ENCODE data around the gene PRPSAP2. TPM values are rescaled to one million over a fixed set of nuclear protein-coding genes. Genes with fewer than 3 reads are reported as not detected.

PRPSAP2 gene
- polyA plus RNA-seq, 4 donors: 30.2 to 43.2 (median 30.6) TPM

DNA sequence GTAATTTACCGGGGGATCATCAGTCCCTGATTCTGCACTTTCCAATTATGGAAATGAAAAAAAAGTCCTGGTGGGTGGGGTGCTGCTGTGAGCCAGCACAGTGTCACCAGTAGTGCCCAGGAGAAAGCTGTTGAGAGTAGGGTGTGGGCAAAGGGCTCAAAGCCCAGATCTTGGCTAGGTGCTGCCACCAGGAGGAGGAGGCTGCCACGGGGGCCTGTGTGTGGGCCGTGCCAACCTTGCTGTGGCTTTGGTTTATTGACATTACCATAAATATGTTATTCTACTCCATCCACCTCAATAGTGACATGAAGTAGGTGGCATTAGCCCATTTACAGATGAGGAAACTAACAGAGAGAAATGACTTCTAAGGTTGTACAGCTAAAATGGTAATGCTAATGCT, 6.7 kb upstream of the PRPSAP2 start:
- no peak overlapping the region for H3K27ac ChIP-seq (ENCODE audit: low read depth in 1 of 3, low read length in 2 of 3)
- FAIRE-seq (no peak), DNase-seq (no peak)
- H3K4me1 ChIP-seq (ENCODE audit: control insufficient read depth in 3 of 3, insufficient read depth in 2 of 3, low read depth in 1 of 3, low read length in 2 of 3): peaks cover 0 to 8% (median 0%) of the 10 kb centered on the region in 3 donors
- H3K4me3 ChIP-seq (ENCODE audit: low read depth in 1 of 3, low read length in 3 of 3): no peak overlapping the region
- no peaks in the 10 kb centered on the region for H3K9me3 ChIP-seq (ENCODE audit: control insufficient read depth in 2 of 2, insufficient read depth in 1 of 2, low read depth in 1 of 2, low read length in 1 of 2)
- 37 to 70% (median 48%) methylated on average over 3 of the region's 3 CpGs for WGBS, 3 donors
- H3K27me3 ChIP-seq (ENCODE audit: control insufficient read depth in 3 of 3, insufficient read depth in 3 of 3, low read length in 3 of 3): no peaks in the 10 kb centered on the region
- H3K36me3 ChIP-seq (ENCODE audit: control insufficient read depth in 3 of 3, insufficient read depth in 2 of 3, low read depth in 1 of 3, low read length in 3 of 3): no peaks in the 10 kb centered on the region

DNA sequence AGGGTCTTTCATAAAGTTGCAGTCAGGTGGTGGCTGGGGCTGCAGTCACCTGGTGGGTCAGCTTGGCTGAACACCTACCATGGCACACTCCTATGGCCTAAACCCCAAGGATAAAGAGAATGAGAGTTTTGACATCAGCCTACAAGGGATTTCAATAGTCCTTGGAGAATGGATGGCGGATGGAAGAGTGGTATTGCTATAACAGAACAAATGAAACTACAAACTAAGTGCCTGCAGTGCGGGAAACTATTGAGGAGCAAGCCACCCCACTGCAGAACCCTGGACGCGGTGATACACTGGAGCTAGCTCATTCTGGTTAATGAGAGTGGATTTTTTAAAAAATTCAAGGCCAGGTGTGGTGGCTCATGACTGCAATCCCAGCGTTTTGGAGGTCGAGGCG, 3.0 kb upstream of the PRPSAP2 start:
- WGBS, 3 donors: 86 to 96% (median 94%) methylated on average over 7 of the region's 7 CpGs
- Histone ChIP-seq H3K36me3 (ENCODE audit: control insufficient read depth in 3 of 3, insufficient read depth in 2 of 3, low read depth in 1 of 3, low read length in 3 of 3) (no peaks in the 10 kb centered on the region), H3K27me3 (ENCODE audit: control insufficient read depth in 3 of 3, insufficient read depth in 3 of 3, low read length in 3 of 3) (no peaks in the 10 kb centered on the region), H3K4me3 (ENCODE audit: low read depth in 1 of 3, low read length in 3 of 3) (no peak overlapping the region), H3K27ac (ENCODE audit: low read depth in 1 of 3, low read length in 2 of 3) (no peak overlapping the region), H3K9me3 (ENCODE audit: control insufficient read depth in 2 of 2, insufficient read depth in 1 of 2, low read depth in 1 of 2, low read length in 1 of 2) (no peaks in the 10 kb centered on the region), H3K4me1 (ENCODE audit: control insufficient read depth in 3 of 3, insufficient read depth in 2 of 3, low read depth in 1 of 3, low read length in 2 of 3) (peaks cover 0 to 11% (median 0%) of the 10 kb centered on the region in 3 donors)
- DNase-seq (no peak), FAIRE-seq (no peak)

DNA sequence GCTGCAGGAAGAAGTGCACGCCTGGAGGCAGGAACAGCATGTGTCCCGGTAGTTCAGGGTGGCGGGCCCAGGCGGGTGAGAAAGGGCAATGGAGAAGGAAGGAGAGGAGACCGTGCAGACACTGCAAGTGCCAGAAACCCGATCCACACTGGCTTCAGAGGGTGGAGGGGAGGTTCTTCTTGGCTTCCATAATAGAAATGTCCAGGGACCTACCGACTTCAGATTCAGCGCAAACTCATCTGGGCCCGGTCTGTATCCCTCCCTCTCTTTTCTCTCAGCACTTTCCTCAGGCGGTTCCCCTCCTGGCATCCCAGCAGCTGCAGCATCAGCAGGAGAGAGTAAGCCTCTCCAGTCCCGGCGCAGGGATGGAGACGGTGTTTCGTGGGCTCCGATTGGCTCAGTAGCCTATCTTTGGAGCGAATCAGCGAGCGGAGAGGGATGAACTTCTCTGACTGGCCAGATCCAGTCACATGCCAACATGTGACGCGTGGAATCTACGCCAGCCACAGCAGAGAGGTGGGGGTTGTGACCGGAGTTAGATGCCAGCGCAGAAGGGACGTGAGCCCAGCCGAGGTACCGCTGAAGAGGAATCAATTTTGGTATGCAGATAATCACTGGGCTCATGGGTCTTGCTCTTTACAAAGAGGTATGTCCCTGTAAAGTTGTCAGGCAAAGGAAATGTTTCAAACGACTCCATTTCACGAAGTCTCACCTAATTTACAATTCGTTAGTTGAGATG, 1.9 kb upstream of the PRPSAP2 start:
- peaks cover 0 to 11% (median 2%) of the 10 kb centered on the region in 3 donors for H3K4me1 ChIP-seq (ENCODE audit: control insufficient read depth in 3 of 3, insufficient read depth in 2 of 3, low read depth in 1 of 3, low read length in 2 of 3)
- DNase-seq: peak; percentile 95 to 98
- 0 to 1% (median 0%) methylated on average over 29 of the region's 29 CpGs for WGBS, 3 donors
- no peaks in the 10 kb centered on the region for H3K9me3 ChIP-seq (ENCODE audit: control insufficient read depth in 2 of 2, insufficient read depth in 1 of 2, low read depth in 1 of 2, low read length in 1 of 2)
- peak overlapping the region in 2 of 3 donors; percentile 62 to 79 for H3K27ac ChIP-seq (ENCODE audit: low read depth in 1 of 3, low read length in 2 of 3)
- no peak for FAIRE-seq
- H3K4me3 ChIP-seq (ENCODE audit: low read depth in 1 of 3, low read length in 3 of 3): peak overlapping the region in 2 of 3 donors; percentile 52 to 60
- no peaks in the 10 kb centered on the region for H3K36me3 ChIP-seq (ENCODE audit: control insufficient read depth in 3 of 3, insufficient read depth in 2 of 3, low read depth in 1 of 3, low read length in 3 of 3)
- H3K27me3 ChIP-seq (ENCODE audit: control insufficient read depth in 3 of 3, insufficient read depth in 3 of 3, low read length in 3 of 3): no peaks in the 10 kb centered on the region

DNA sequence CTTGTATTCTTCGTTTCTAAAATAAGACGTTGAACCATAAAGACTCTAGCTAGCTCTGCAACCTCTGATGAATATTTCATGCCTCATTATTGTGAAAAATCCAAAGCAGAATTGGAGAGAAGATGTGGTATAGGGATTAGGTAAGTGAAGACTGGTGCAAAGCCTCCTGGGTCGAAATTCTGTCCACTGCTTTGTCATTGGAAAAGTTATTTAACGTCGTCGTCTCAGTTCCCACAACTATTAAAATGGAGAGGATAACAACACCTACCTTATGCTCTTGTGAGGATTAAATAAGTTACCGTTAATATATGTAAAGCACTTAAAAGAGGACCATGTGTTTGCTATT, 1.4 kb upstream of the PRPSAP2 start:
- H3K27me3 ChIP-seq (ENCODE audit: control insufficient read depth in 3 of 3, insufficient read depth in 3 of 3, low read length in 3 of 3): no peaks in the 10 kb centered on the region
- H3K36me3 ChIP-seq (ENCODE audit: control insufficient read depth in 3 of 3, insufficient read depth in 2 of 3, low read depth in 1 of 3, low read length in 3 of 3): no peaks in the 10 kb centered on the region
- H3K4me3 ChIP-seq (ENCODE audit: low read depth in 1 of 3, low read length in 3 of 3): peak overlapping the region in 2 of 3 donors; percentile 52 to 60
- H3K9me3 ChIP-seq (ENCODE audit: control insufficient read depth in 2 of 2, insufficient read depth in 1 of 2, low read depth in 1 of 2, low read length in 1 of 2): no peaks in the 10 kb centered on the region
- 3 to 8% (median 5%) methylated on average over 7 of the region's 7 CpGs for WGBS, 3 donors
- FAIRE-seq (no peak), DNase-seq (no peak)
- H3K4me1 ChIP-seq (ENCODE audit: control insufficient read depth in 3 of 3, insufficient read depth in 2 of 3, low read depth in 1 of 3, low read length in 2 of 3): peaks cover 0 to 11% (median 2%) of the 10 kb centered on the region in 3 donors
- H3K27ac ChIP-seq (ENCODE audit: low read depth in 1 of 3, low read length in 2 of 3): peak overlapping the region in 2 of 3 donors; percentile 62 to 79

DNA sequence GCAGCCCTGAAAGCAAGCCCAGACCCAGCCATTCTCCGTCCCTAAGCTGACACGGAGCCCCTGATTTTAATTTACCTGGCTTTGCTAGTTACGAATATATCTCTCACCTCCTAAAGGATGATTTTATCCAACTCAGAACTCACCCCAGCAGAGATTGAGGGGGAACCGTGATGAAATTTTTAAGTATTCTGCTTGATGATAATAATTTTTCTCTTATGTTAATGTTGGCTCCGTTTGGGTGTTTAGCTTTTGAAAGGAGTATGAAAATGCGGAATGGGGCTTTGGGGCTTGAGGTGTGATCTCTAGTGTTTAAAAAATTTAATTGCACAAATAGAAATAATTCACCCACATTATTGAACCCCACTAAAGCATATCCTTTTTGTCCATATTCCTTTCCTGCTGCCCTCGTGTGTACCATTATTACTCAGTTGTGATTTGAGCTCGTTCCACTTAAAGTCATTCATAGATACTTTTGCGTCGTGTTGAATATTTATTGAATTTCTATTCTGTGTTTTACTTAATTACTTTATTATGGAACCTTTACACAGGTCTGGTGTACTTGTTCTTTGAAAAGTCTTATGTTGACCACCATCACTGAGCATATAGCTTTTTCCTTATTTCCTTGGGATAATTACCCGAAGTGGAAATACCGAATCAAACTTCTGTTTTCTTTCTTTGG, 775 bp downstream of the PRPSAP2 start:
- Histone ChIP-seq H3K4me1 (ENCODE audit: control insufficient read depth in 3 of 3, insufficient read depth in 2 of 3, low read depth in 1 of 3, low read length in 2 of 3) (peaks cover 0 to 11% (median 2%) of the 10 kb centered on the region in 3 donors), H3K4me3 (ENCODE audit: low read depth in 1 of 3, low read length in 3 of 3) (peak overlapping the region; percentile 90 to 97 (median 94)), H3K36me3 (ENCODE audit: control insufficient read depth in 3 of 3, insufficient read depth in 2 of 3, low read depth in 1 of 3, low read length in 3 of 3) (peaks cover 0 to 8% (median 0%) of the 10 kb centered on the region in 3 donors), H3K27me3 (ENCODE audit: control insufficient read depth in 3 of 3, insufficient read depth in 3 of 3, low read length in 3 of 3) (no peaks in the 10 kb centered on the region), H3K27ac (ENCODE audit: low read depth in 1 of 3, low read length in 2 of 3) (peak overlapping the region; percentile 79 to 90 (median 88)), H3K9me3 (ENCODE audit: control insufficient read depth in 2 of 2, insufficient read depth in 1 of 2, low read depth in 1 of 2, low read length in 1 of 2) (no peaks in the 10 kb centered on the region)
- DNase-seq (peak in 1 of 2 donors; percentile 19), FAIRE-seq (no peak)
- WGBS, 3 donors: 4 to 10% (median 9%) methylated on average over 12 of the region's 12 CpGs

DNA sequence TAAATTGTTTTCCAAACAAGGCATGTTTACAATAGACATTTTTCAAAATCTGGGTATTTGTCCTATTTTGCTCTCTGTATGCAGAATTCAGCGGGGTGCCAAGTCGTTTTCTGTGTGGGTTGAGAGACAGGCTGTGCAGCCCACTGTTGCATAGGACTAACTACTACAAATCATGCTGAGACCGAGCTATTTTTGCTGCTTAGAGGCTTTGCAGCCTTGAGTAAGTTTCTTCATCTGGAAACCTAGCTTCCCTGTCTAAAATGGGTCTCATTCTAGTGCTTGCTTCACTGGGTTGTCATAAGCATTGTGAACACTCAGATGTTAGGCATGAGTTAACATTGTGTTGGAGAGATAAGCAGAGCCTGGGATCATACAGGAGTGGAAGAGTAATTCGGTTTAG, 1.3 kb downstream of the PRPSAP2 start:
- H3K27me3 ChIP-seq (ENCODE audit: control insufficient read depth in 3 of 3, insufficient read depth in 3 of 3, low read length in 3 of 3): no peaks in the 10 kb centered on the region
- H3K4me1 ChIP-seq (ENCODE audit: control insufficient read depth in 3 of 3, insufficient read depth in 2 of 3, low read depth in 1 of 3, low read length in 2 of 3): peaks cover 0 to 11% (median 2%) of the 10 kb centered on the region in 3 donors
- DNase-seq: peak; percentile 36 to 44
- FAIRE-seq: no peak
- peak overlapping the region in 2 of 3 donors; percentile 26 to 90 for H3K4me3 ChIP-seq (ENCODE audit: low read depth in 1 of 3, low read length in 3 of 3)
- H3K36me3 ChIP-seq (ENCODE audit: control insufficient read depth in 3 of 3, insufficient read depth in 2 of 3, low read depth in 1 of 3, low read length in 3 of 3): peaks cover 0 to 8% (median 0%) of the 10 kb centered on the region in 3 donors
- no peaks in the 10 kb centered on the region for H3K9me3 ChIP-seq (ENCODE audit: control insufficient read depth in 2 of 2, insufficient read depth in 1 of 2, low read depth in 1 of 2, low read length in 1 of 2)
- peak overlapping the region in 2 of 3 donors; percentile 12 to 34 for H3K27ac ChIP-seq (ENCODE audit: low read depth in 1 of 3, low read length in 2 of 3)
- WGBS, 3 donors: 27 to 34% (median 31%) methylated on average over 4 of the region's 4 CpGs

DNA sequence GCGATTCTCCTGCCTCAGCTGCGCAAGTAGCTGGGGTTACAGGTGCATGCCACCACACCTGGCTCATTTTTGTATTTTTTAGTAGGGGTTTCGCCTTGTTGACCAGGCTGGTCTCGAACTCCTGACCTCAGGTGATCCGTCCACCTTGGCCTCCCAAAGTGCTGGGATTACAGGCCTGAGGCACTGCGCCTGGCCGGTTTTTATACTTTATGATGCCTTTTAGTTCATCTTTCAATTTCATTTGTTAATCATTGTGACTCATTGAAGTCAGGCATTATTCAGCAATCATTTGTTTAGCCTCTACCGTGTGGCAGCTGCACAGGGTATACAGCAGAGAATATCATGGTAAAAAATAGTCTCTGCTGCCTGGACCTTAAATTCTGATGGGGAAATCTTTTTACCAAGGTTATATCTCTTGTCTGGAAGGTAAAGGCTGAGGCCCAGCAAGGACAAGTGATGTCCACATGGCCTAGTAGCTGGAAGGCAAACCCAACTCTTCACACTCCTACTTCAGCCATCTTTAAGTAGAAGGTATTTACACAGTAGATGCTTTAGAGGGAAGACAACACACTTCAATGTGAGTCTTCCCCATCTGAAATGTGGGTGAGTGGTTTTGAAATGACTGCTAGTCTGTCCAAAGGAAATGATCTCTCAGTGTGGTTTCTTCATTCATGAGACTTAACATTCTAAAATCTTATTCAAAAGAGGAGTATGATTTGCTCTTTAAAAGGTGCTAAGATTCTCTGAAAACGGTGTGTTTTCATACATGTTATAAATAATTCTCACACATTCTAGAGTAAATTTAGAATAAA, 2.4 kb downstream of the PRPSAP2 start:
- DNase-seq (no peak), FAIRE-seq (no peak)
- no peaks in the 10 kb centered on the region for H3K27me3 ChIP-seq (ENCODE audit: control insufficient read depth in 3 of 3, insufficient read depth in 3 of 3, low read length in 3 of 3)
- peaks cover 0 to 12% (median 2%) of the 10 kb centered on the region in 3 donors for H3K4me1 ChIP-seq (ENCODE audit: control insufficient read depth in 3 of 3, insufficient read depth in 2 of 3, low read depth in 1 of 3, low read length in 2 of 3)
- H3K4me3 ChIP-seq (ENCODE audit: low read depth in 1 of 3, low read length in 3 of 3): no peak overlapping the region
- H3K36me3 ChIP-seq (ENCODE audit: control insufficient read depth in 3 of 3, insufficient read depth in 2 of 3, low read depth in 1 of 3, low read length in 3 of 3): peaks cover 0 to 14% (median 0%) of the 10 kb centered on the region in 3 donors
- 76 to 84% (median 81%) methylated on average over 9 of the region's 9 CpGs for WGBS, 3 donors
- no peak overlapping the region for H3K27ac ChIP-seq (ENCODE audit: low read depth in 1 of 3, low read length in 2 of 3)
- no peaks in the 10 kb centered on the region for H3K9me3 ChIP-seq (ENCODE audit: control insufficient read depth in 2 of 2, insufficient read depth in 1 of 2, low read depth in 1 of 2, low read length in 1 of 2)

DNA sequence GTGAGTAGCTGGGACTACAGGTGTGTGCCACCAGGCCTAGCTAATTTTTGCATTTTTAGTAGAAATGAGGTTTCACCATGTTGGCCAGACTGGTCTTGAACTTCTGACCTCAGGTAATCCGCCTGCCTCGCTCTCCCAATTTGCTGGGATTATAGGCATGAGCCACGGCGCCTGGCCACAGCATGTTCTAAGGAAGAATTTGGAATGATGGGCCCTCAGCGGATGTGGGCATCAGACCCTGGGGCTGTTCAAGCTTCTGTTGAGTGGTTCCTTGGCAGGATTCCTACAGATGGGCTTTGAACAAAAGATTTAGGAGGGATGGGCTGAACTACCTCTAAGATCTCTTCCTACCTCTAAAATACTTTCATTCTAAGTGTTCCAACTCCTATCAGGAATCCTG, 4.1 kb downstream of the PRPSAP2 start:
- Histone ChIP-seq H3K9me3 (ENCODE audit: control insufficient read depth in 2 of 2, insufficient read depth in 1 of 2, low read depth in 1 of 2, low read length in 1 of 2) (no peaks in the 10 kb centered on the region), H3K27ac (ENCODE audit: low read depth in 1 of 3, low read length in 2 of 3) (no peak overlapping the region), H3K4me3 (ENCODE audit: low read depth in 1 of 3, low read length in 3 of 3) (no peak overlapping the region), H3K27me3 (ENCODE audit: control insufficient read depth in 3 of 3, insufficient read depth in 3 of 3, low read length in 3 of 3) (no peaks in the 10 kb centered on the region), H3K36me3 (ENCODE audit: control insufficient read depth in 3 of 3, insufficient read depth in 2 of 3, low read depth in 1 of 3, low read length in 3 of 3) (peaks cover 0 to 21% (median 0%) of the 10 kb centered on the region in 3 donors), H3K4me1 (ENCODE audit: control insufficient read depth in 3 of 3, insufficient read depth in 2 of 3, low read depth in 1 of 3, low read length in 2 of 3) (peaks cover 0 to 10% (median 2%) of the 10 kb centered on the region in 3 donors)
- WGBS, 3 donors: 90 to 92% (median 91%) methylated on average over 5 of the region's 5 CpGs
- FAIRE-seq (no peak), DNase-seq (no peak)

Data from small intestine (tissue), 7 donors.